SK-N-SH treated with all-trans-retinoic acid at 6 μM for 48 hours (cell line): ENCODE data around the gene GC.
"Not testable (repeated sequence)": the region's sequence is repeated elsewhere in the genome, so short reads cannot be mapped to it uniquely, and the experiment has no call there.

Experiments used
- ATAC-seq: fragments of 200-7000 bp; cut with Tn5 transposase; 3 replicates; pipeline ENCODE4 v1.9.1; 2020; ENCODE audit warnings: mild to moderate bottlenecking, moderate library complexity
- ARNTL ChIP-seq: fragments of 450-650 bp; formaldehyde crosslinking; IDR thresholded peaks from 2 replicates; pipeline ENCODE4 v1.5.0; 2020; ENCODE audit warnings: low read depth, mild to moderate bottlenecking, moderate library complexity, borderline replicate concordance
- BACH2 ChIP-seq: fragments of 250-450 bp; sonication (Bioruptor Pico); IDR thresholded peaks from 2 replicates; pipeline ENCODE4 v1.9.0; 2021; ENCODE audit warnings: mild to moderate bottlenecking, borderline replicate concordance
- CSDC2 ChIP-seq: fragments of 250-450 bp; sonication (Bioruptor Pico); IDR thresholded peaks from 2 replicates; pipeline ENCODE4 v1.5.0; 2020; ENCODE audit warnings: mild to moderate bottlenecking, moderate library complexity
- ESRRG ChIP-seq: fragments of 250-450 bp; sonication (Bioruptor Pico); IDR thresholded peaks from 2 replicates; pipeline ENCODE4 v1.6.1; 2021; ENCODE audit warnings: mild to moderate bottlenecking
- GLIS3 ChIP-seq: fragments of 250-450 bp; sonication (Bioruptor Pico); IDR thresholded peaks from 2 replicates; pipeline ENCODE4 v1.5.0; 2020; ENCODE audit warnings: mild to moderate bottlenecking, moderate library complexity
- ISL1 ChIP-seq: fragments of 250-450 bp; sonication (Bioruptor Pico); IDR thresholded peaks from 2 replicates; pipeline ENCODE4 v2.1.2; 2022; ENCODE audit warnings: mild to moderate bottlenecking, moderate library complexity
- OSR1 ChIP-seq: fragments of 250-450 bp; sonication (Bioruptor Pico); IDR thresholded peaks from 2 replicates; pipeline ENCODE4 v1.8.0; 2022; ENCODE audit warnings: moderate library complexity, mild to moderate bottlenecking, inconsistent platforms
- PPARA ChIP-seq: fragments of 250-450 bp; sonication (Bioruptor Pico); IDR thresholded peaks from 2 replicates; pipeline ENCODE4 v1.5.0; 2020; ENCODE audit warnings: mild to moderate bottlenecking, borderline replicate concordance
- RARB ChIP-seq: fragments of 250-450 bp; sonication (Bioruptor Pico); IDR thresholded peaks from 2 replicates; pipeline ENCODE4 v1.8.0; 2021; ENCODE audit warnings: mild to moderate bottlenecking, moderate library complexity
- SNAI2 ChIP-seq: fragments of 250-450 bp; sonication (Bioruptor Pico); IDR thresholded peaks from 2 replicates; pipeline ENCODE4 v1.5.0; 2020; ENCODE audit warnings: mild to moderate bottlenecking, moderate library complexity
- TOX ChIP-seq: fragments of 250-450 bp; sonication (Bioruptor Pico); IDR thresholded peaks from 2 replicates; pipeline ENCODE4 v1.8.0; 2021; ENCODE audit warnings: mild to moderate bottlenecking, moderate library complexity, borderline replicate concordance
- TSHZ2 ChIP-seq: fragments of 250-450 bp; sonication (Bioruptor Pico); IDR thresholded peaks from 2 replicates; pipeline ENCODE4 v1.5.0; 2020; ENCODE audit warnings: mild to moderate bottlenecking, moderate library complexity
- ZC3H10 ChIP-seq: fragments of 250-450 bp; sonication (Bioruptor Pico); IDR thresholded peaks from 2 replicates; pipeline ENCODE4 v1.5.1; 2021; ENCODE audit warnings: mild to moderate bottlenecking, moderate library complexity
- ZFP3 ChIP-seq: fragments of 250-450 bp; sonication (Bioruptor Pico); IDR thresholded peaks from 2 replicates; pipeline ENCODE4 v1.5.0; 2020; ENCODE audit warnings: mild to moderate bottlenecking, moderate library complexity
- ZFP30 ChIP-seq: fragments of 450-650 bp; formaldehyde crosslinking; IDR thresholded peaks from 2 replicates; pipeline ENCODE4 v1.5.0; 2022; ENCODE audit warnings: mild to moderate bottlenecking, moderate library complexity
- ZNF565 ChIP-seq: fragments of 450-650 bp; formaldehyde crosslinking; conservative IDR thresholded peaks from 2 replicates; pipeline ENCODE4 v1.5.0; 2020; ENCODE audit warnings: low read depth, mild to moderate bottlenecking, moderate library complexity
- ZNF70 ChIP-seq: fragments of 450-650 bp; formaldehyde crosslinking; IDR thresholded peaks from 2 replicates; pipeline ENCODE4 v1.5.0; 2020; ENCODE audit warnings: mild to moderate bottlenecking, moderate library complexity
- ZNF8 ChIP-seq: fragments of 450-650 bp; formaldehyde crosslinking; IDR thresholded peaks from 2 replicates; pipeline ENCODE4 v1.5.0; 2020; ENCODE audit warnings: mild to moderate bottlenecking, moderate library complexity
- TF ChIP-seq, protein P1 (sequence below): fragments of 250-450 bp; sonication (Bioruptor Pico); IDR thresholded peaks from 2 replicates; pipeline ENCODE4 v1.5.1; 2021; ENCODE audit warnings: mild to moderate bottlenecking, moderate library complexity
- TF ChIP-seq, protein P2 (sequence below): fragments of 250-450 bp; sonication (Bioruptor Pico); IDR thresholded peaks from 2 replicates; pipeline ENCODE4 v1.5.1; 2020; ENCODE audit warnings: low read depth, mild to moderate bottlenecking, moderate library complexity
- TF ChIP-seq, protein P3 (sequence below): fragments of 250-450 bp; sonication (Bioruptor Pico); IDR thresholded peaks from 2 replicates; pipeline ENCODE4 v1.8.0; 2020; ENCODE audit warnings: mild to moderate bottlenecking, moderate library complexity, borderline replicate concordance

Gene GC

GRCh38 chr4:71816676-71817303, 32.9 kb upstream of the GC start:
- no peak for ATAC-seq
- no peak for TF ChIP-seq PPARA (CRISPR knock-in tag)

- no peak for ATAC-seq
- no peak for TF ChIP-seq ZC3H10 (CRISPR knock-in tag)
- no peak for TF ChIP-seq ESRRG (CRISPR knock-in tag)
- no peak for TF ChIP-seq ZNF70 (CRISPR knock-in tag)
- TF ChIP-seq PPARA (CRISPR knock-in tag): no peak
- TF ChIP-seq ZFP3 (CRISPR knock-in tag): no peak
- no peak for TF ChIP-seq SNAI2 (CRISPR knock-in tag)
- TF ChIP-seq ISL1 (CRISPR knock-in tag): no peak
- no peak for TF ChIP-seq ZFP30
- TF ChIP-seq, protein P1, sequence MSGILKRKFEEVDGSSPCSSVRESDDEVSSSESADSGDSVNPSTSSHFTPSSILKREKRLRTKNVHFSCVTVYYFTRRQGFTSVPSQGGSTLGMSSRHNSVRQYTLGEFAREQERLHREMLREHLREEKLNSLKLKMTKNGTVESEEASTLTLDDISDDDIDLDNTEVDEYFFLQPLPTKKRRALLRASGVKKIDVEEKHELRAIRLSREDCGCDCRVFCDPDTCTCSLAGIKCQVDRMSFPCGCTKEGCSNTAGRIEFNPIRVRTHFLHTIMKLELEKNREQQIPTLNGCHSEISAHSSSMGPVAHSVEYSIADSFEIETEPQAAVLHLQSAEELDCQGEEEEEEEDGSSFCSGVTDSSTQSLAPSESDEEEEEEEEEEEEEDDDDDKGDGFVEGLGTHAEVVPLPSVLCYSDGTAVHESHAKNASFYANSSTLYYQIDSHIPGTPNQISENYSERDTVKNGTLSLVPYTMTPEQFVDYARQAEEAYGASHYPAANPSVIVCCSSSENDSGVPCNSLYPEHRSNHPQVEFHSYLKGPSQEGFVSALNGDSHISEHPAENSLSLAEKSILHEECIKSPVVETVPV: no peak
- no peak for TF ChIP-seq RARB (CRISPR knock-in tag)
- TF ChIP-seq OSR1 (CRISPR knock-in tag): no peak
- TF ChIP-seq, protein P2, sequence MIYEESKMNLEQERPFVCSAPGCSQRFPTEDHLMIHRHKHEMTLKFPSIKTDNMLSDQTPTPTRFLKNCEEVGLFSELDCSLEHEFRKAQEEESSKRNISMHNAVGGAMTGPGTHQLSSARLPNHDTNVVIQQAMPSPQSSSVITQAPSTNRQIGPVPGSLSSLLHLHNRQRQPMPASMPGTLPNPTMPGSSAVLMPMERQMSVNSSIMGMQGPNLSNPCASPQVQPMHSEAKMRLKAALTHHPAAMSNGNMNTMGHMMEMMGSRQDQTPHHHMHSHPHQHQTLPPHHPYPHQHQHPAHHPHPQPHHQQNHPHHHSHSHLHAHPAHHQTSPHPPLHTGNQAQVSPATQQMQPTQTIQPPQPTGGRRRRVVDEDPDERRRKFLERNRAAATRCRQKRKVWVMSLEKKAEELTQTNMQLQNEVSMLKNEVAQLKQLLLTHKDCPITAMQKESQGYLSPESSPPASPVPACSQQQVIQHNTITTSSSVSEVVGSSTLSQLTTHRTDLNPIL: no peak
- TF ChIP-seq CSDC2 (CRISPR knock-in tag): no peak
- no peak for TF ChIP-seq ZNF565 (CRISPR knock-in tag)
- no peak for TF ChIP-seq ARNTL (CRISPR knock-in tag)
- TF ChIP-seq ZNF8 (CRISPR knock-in tag): no peak
- TF ChIP-seq TOX: no peak
- no peak for TF ChIP-seq BACH2 (CRISPR knock-in tag)
- TF ChIP-seq, protein P3, sequence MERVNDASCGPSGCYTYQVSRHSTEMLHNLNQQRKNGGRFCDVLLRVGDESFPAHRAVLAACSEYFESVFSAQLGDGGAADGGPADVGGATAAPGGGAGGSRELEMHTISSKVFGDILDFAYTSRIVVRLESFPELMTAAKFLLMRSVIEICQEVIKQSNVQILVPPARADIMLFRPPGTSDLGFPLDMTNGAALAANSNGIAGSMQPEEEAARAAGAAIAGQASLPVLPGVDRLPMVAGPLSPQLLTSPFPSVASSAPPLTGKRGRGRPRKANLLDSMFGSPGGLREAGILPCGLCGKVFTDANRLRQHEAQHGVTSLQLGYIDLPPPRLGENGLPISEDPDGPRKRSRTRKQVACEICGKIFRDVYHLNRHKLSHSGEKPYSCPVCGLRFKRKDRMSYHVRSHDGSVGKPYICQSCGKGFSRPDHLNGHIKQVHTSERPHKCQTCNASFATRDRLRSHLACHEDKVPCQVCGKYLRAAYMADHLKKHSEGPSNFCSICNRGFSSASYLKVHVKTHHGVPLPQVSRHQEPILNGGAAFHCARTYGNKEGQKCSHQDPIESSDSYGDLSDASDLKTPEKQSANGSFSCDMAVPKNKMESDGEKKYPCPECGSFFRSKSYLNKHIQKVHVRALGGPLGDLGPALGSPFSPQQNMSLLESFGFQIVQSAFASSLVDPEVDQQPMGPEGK (CRISPR knock-in tag): no peak
These were observed 30.6 kb upstream of the GC start for GRCh38 chr4:71814433-71814832.

DNA sequence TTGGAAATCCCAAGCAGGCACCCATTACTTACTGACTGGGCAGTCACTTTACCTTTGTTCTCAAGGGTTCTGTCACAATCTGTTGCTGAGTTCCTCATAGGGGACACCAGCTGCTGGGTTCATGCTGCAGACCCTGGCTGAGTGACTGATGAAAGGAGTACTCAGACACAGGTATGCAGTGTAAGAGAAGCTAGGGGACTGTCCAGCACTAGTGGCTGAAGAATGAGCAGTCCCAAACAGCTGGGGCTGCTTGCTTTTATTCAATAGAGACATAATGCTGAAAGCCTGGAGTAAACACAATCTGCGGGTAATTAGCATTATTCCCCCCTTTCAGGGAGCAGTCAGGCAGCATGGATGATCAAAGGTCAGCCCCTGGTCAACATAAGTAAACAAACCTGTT, 25.9 kb upstream of the GC start:
- not testable (repeated sequence) for ATAC-seq

DNA sequence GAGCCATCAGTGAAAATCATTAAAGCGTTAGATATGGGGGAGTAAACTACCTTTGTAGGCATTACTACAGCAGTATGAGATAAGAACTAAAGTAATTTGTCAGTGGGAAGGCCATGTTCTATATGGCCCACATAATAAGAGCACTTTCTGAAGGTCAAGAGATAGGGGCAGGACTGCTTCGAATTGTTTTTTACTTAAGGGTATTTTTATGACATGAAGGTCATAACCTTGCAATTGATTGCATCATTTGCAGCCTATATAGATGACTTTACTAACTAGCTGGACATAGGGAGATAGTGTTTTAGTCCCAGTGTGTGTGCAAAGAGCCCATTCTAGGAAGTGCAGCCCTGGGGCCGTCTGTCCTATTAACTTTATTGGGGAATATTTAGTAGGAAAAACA, 23.6 kb upstream of the GC start:
- no peak for ATAC-seq
- TF ChIP-seq OSR1 (CRISPR knock-in tag): no peak
- no peak for TF ChIP-seq ZFP3 (CRISPR knock-in tag)
- no peak for TF ChIP-seq GLIS3
- TF ChIP-seq TOX: no peak
- no peak for TF ChIP-seq TSHZ2 (CRISPR knock-in tag)
- TF ChIP-seq, protein P1: no peak
- TF ChIP-seq ZNF565 (CRISPR knock-in tag): no peak
- TF ChIP-seq ARNTL (CRISPR knock-in tag): no peak
- TF ChIP-seq ZNF8 (CRISPR knock-in tag): no peak
- TF ChIP-seq BACH2 (CRISPR knock-in tag): no peak
- TF ChIP-seq ZNF70 (CRISPR knock-in tag): no peak
- no peak for TF ChIP-seq ISL1 (CRISPR knock-in tag)
- TF ChIP-seq, all 23 proteins: peak for 0

DNA sequence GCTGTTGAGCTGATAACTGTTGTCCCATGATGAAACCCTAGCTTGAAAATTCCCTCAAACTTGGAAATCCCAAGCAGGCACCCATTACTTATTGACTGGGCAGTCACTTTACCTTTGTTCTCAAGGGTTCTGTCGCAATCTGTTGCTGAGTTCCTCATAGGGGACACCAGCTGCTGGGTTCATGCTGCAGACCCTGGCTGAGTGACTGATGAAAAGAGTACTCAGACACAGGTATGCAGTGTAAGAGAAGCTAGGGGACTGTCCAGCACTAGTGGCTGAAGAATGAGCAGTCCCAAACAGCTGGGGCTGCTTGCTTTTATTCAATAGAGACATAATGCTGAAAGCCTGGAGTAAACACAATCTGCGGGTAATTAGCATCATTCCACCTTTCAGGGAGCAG, 21.4 kb upstream of the GC start:
- not testable (repeated sequence) for ATAC-seq

DNA sequence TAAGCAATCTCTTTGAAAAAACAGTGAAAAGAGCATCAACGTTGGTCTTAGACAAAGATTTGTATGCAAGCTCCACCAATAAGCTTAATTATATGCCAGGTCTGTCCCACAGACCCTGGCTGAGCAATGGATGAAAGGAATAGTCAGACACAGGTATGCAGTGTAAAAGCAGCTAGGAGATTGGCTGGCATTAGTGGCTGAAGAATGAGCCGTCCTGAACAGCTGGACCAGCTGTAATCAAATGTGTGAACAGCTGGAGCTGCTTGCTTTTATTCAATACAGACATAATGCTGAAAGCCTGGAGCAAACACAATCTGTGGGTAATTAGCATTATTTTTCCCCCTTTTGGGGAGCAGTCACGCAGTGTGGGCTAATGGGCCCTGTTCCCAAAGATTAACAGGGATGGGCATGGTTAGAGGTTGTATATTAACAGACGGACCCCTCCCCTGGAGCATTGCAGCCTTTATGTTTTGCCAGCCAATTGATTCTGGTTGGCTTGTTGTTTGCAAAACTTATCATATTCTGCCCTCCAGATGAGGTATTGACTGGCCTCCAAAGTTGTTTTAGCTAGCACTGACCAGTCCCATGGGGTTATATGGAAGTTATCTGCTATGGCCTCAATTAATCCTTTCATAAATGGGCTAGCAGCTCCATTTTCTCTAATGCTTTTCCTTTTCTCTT, 20.3 kb upstream of the GC start:
- not testable (repeated sequence) for ATAC-seq
